HepG2 (cell line): ENCODE results near the gene CSNK2B. TPM values are rescaled to one million over a fixed set of nuclear protein-coding genes. Genes with fewer than 3 reads are reported as not detected.

ENCODE experiments used
- NONO ChIP-seq, 2 experiments: fragments of 450-650 bp in 1 of 2; sonication (generic) in 1 of 2; formaldehyde crosslinking in 1 of 2; IDR thresholded peaks in 1 of 2; conservative IDR thresholded peaks in 1 of 2; 2 replicates each; pipeline versions ENCODE4 v1.6.1 to v1.8.0; 2017 to 2022; ENCODE audit warnings: mild to moderate bottlenecking in 1 of 2, missing genetic modification reagents in 1 of 2, moderate library complexity in 1 of 2
- RARA ChIP-seq: IDR thresholded peaks from 2 replicates; pipeline ENCODE4 v1.6.1; 2016; ENCODE audit warnings: missing genetic modification reagents, missing compliant biosample characterization
- SPEN ChIP-seq: sonication (generic); formaldehyde crosslinking; IDR thresholded peaks from 2 replicates; pipeline ENCODE4 v1.5.1; 2020; ENCODE audit warnings: low read depth, mild to moderate bottlenecking, missing genetic modification reagents
- TBP ChIP-seq: sonication (generic); formaldehyde crosslinking; IDR thresholded peaks from 2 replicates; pipeline ENCODE4 v1.5.0; 2020; ENCODE audit warnings: missing genetic modification reagents
- ZNF264 ChIP-seq: sonication (generic); formaldehyde crosslinking; IDR thresholded peaks from 2 replicates; pipeline ENCODE4 v1.4.0; 2020; ENCODE audit warnings: missing genetic modification reagents
- ZNF569 ChIP-seq: sonication (generic); formaldehyde crosslinking; IDR thresholded peaks from 2 replicates; pipeline ENCODE4 v1.5.0; 2020; ENCODE audit warnings: mild to moderate bottlenecking, missing genetic modification reagents, moderate library complexity, borderline replicate concordance
- ZNF607 ChIP-seq: sonication (generic); formaldehyde crosslinking; IDR thresholded peaks from 2 replicates; pipeline ENCODE4 v1.5.1; 2020; ENCODE audit warnings: missing genetic modification reagents, mild to moderate bottlenecking, borderline replicate concordance
- ZNF883 ChIP-seq: sonication (generic); formaldehyde crosslinking; IDR thresholded peaks from 2 replicates; pipeline ENCODE4 v1.5.1; 2020; ENCODE audit warnings: mild to moderate bottlenecking, missing genetic modification reagents; ENCODE audit errors: not compliant biosample characterization
- polyA plus RNA-seq, 8 experiments: library from polyadenylated mRNA; depleted of rRNA in 3 of 8; stranded (reverse) in 7 of 8; unstranded in 1 of 8; fragments of >200 nt; fragmentation: Illumina TruSeq in 4 of 8; extraction: Trizol in 4 of 8; gene quantifications; 2 replicates each; pipeline versions ENCODE4 v1.2.1 to v1.2.3, GENCODE V29; 2011 to 2016; ENCODE audit warnings: low read depth in 4 of 8, missing spikeins in 1 of 8, mixed read lengths in 1 of 8; ENCODE audit not compliant: insufficient read depth in 1 of 8
- total RNA-seq, 5 experiments: library from RNA; depleted of rRNA; stranded (reverse); fragments of >200 nt; fragmentation: Illumina TruSeq; extraction: Trizol; gene quantifications; 2 replicates each; pipeline ENCODE4 v1.2.3, GENCODE V29; 2016; ENCODE audit warnings: low read depth in 1 of 5
- TF ChIP-seq, protein P1 (sequence below): fragments of 450-650 bp; IDR thresholded peaks from 2 replicates; pipeline ENCODE4 v1.6.1; 2016
- TF ChIP-seq, protein P2 (sequence below): sonication (generic); formaldehyde crosslinking; IDR thresholded peaks from 2 replicates; pipeline ENCODE4 v1.4.0; 2020; ENCODE audit warnings: missing genetic modification reagents
- TF ChIP-seq, protein P3 (sequence below): sonication (generic); formaldehyde crosslinking; IDR thresholded peaks from 2 replicates; pipeline ENCODE4 v1.4.0; 2020; ENCODE audit warnings: missing genetic modification reagents
- TF ChIP-seq, protein P4 (sequence below): sonication (generic); formaldehyde crosslinking; IDR thresholded peaks from 2 replicates; pipeline ENCODE4 v1.5.1; 2020; ENCODE audit warnings: mild to moderate bottlenecking, missing genetic modification reagents, borderline replicate concordance
- TF ChIP-seq, protein P5 (sequence below): IDR thresholded peaks from 2 replicates; pipeline ENCODE4 v1.6.1; 2016; ENCODE audit warnings: missing compliant biosample characterization, missing genetic modification reagents, borderline replicate concordance
- TF ChIP-seq, protein P6 (sequence below): fragments of 450-650 bp; IDR thresholded peaks from 2 replicates; pipeline ENCODE4 v1.6.1; 2017; ENCODE audit warnings: mild to moderate bottlenecking

CSNK2B gene
- total and polyA plus RNA-seq, 2 of the 13 experiments (the other 11 are each of a cell fraction or from before 2014, with no cell fraction given), result 111 to 296 TPM

DNA sequence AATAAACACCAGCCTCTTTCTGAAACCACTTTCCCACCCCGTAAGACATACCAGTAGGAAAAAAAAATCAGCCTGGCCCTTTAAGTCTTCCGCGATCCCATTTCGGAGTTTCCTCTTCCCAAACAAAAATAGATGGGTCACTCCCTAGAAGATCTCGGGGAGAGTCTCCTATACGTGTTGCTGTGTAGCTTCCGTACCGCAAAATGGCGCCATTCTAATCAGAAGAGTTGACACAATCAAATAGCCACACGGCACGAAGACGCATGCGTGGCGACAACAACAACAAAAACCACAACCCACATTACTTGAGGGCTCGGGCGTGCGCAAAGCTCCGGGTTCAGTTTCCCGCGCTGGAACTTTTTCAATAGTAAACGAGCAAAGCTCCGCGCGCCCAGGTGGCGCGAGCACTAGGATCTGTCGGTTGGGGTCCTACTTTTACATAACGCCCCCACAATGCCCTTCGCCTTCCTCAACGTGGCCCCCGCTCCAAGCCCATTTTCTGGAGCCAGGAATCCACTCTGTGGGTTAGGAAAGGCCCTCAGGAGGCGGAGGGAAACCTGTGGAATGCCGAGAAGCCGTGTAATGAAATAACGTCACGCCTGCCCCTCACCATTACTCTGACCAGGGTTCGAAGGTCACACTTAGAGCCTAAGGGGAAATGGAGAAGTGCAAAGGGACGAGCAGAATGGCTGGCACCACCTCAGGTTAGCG, 935 bp upstream of the CSNK2B start, which contains the start of gene GPANK1 (continued):
- TF ChIP-seq, protein P1, sequence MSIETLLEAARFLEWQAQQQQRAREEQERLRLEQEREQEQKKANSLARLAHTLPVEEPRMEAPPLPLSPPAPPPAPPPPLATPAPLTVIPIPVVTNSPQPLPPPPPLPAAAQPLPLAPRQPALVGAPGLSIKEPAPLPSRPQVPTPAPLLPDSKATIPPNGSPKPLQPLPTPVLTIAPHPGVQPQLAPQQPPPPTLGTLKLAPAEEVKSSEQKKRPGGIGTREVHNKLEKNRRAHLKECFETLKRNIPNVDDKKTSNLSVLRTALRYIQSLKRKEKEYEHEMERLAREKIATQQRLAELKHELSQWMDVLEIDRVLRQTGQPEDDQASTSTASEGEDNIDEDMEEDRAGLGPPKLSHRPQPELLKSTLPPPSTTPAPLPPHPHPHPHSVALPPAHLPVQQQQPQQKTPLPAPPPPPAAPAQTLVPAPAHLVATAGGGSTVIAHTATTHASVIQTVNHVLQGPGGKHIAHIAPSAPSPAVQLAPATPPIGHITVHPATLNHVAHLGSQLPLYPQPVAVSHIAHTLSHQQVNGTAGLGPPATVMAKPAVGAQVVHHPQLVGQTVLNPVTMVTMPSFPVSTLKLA, result peak; percentile 86
- TF ChIP-seq ZNF883 (CRISPR knock-in tag), result peak; percentile 52
- TF ChIP-seq ZNF264 (CRISPR knock-in tag), result no peak
- TF ChIP-seq ZNF569 (CRISPR knock-in tag), result peak; percentile 94; the same call in 1 of the 2 replicates
- TF ChIP-seq NONO (IDR thresholded peaks at IDR 0.05), result no peak
- peak; percentile 88; the same call in 1 of the 2 replicates for TF ChIP-seq NONO (CRISPR knock-in tag; conservative IDR thresholded peaks at IDR 0.05)
- no peak for TF ChIP-seq TBP (CRISPR knock-in tag)
- TF ChIP-seq, protein P2, sequence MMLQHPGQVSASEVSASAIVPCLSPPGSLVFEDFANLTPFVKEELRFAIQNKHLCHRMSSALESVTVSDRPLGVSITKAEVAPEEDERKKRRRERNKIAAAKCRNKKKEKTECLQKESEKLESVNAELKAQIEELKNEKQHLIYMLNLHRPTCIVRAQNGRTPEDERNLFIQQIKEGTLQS (CRISPR knock-in tag), result peak; percentile 33; the same call in 1 of the 2 replicates
- TF ChIP-seq, protein P3, sequence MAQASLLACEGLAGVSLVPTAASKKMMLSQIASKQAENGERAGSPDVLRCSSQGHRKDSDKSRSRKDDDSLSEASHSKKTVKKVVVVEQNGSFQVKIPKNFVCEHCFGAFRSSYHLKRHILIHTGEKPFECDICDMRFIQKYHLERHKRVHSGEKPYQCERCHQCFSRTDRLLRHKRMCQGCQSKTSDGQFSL, result no peak
- TF ChIP-seq, protein P4, sequence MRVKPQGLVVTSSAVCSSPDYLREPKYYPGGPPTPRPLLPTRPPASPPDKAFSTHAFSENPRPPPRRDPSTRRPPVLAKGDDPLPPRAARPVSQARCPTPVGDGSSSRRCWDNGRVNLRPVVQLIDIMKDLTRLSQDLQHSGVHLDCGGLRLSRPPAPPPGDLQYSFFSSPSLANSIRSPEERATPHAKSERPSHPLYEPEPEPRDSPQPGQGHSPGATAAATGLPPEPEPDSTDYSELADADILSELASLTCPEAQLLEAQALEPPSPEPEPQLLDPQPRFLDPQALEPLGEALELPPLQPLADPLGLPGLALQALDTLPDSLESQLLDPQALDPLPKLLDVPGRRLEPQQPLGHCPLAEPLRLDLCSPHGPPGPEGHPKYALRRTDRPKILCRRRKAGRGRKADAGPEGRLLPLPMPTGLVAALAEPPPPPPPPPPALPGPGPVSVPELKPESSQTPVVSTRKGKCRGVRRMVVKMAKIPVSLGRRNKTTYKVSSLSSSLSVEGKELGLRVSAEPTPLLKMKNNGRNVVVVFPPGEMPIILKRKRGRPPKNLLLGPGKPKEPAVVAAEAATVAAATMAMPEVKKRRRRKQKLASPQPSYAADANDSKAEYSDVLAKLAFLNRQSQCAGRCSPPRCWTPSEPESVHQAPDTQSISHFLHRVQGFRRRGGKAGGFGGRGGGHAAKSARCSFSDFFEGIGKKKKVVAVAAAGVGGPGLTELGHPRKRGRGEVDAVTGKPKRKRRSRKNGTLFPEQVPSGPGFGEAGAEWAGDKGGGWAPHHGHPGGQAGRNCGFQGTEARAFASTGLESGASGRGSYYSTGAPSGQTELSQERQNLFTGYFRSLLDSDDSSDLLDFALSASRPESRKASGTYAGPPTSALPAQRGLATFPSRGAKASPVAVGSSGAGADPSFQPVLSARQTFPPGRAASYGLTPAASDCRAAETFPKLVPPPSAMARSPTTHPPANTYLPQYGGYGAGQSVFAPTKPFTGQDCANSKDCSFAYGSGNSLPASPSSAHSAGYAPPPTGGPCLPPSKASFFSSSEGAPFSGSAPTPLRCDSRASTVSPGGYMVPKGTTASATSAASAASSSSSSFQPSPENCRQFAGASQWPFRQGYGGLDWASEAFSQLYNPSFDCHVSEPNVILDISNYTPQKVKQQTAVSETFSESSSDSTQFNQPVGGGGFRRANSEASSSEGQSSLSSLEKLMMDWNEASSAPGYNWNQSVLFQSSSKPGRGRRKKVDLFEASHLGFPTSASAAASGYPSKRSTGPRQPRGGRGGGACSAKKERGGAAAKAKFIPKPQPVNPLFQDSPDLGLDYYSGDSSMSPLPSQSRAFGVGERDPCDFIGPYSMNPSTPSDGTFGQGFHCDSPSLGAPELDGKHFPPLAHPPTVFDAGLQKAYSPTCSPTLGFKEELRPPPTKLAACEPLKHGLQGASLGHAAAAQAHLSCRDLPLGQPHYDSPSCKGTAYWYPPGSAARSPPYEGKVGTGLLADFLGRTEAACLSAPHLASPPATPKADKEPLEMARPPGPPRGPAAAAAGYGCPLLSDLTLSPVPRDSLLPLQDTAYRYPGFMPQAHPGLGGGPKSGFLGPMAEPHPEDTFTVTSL (CRISPR knock-in tag), result peak; percentile 38; the same call in 1 of the 2 replicates
- no peak for TF ChIP-seq RARA (CRISPR knock-in tag)
- TF ChIP-seq SPEN (CRISPR knock-in tag), result peak; percentile 73
- TF ChIP-seq ZNF607 (CRISPR knock-in tag), result peak; percentile 92; the same call in 1 of the 2 replicates
- TF ChIP-seq, protein P5, sequence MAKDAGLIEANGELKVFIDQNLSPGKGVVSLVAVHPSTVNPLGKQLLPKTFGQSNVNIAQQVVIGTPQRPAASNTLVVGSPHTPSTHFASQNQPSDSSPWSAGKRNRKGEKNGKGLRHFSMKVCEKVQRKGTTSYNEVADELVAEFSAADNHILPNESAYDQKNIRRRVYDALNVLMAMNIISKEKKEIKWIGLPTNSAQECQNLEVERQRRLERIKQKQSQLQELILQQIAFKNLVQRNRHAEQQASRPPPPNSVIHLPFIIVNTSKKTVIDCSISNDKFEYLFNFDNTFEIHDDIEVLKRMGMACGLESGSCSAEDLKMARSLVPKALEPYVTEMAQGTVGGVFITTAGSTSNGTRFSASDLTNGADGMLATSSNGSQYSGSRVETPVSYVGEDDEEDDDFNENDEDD (CRISPR knock-in tag), result peak; percentile 96
- TF ChIP-seq, protein P6, sequence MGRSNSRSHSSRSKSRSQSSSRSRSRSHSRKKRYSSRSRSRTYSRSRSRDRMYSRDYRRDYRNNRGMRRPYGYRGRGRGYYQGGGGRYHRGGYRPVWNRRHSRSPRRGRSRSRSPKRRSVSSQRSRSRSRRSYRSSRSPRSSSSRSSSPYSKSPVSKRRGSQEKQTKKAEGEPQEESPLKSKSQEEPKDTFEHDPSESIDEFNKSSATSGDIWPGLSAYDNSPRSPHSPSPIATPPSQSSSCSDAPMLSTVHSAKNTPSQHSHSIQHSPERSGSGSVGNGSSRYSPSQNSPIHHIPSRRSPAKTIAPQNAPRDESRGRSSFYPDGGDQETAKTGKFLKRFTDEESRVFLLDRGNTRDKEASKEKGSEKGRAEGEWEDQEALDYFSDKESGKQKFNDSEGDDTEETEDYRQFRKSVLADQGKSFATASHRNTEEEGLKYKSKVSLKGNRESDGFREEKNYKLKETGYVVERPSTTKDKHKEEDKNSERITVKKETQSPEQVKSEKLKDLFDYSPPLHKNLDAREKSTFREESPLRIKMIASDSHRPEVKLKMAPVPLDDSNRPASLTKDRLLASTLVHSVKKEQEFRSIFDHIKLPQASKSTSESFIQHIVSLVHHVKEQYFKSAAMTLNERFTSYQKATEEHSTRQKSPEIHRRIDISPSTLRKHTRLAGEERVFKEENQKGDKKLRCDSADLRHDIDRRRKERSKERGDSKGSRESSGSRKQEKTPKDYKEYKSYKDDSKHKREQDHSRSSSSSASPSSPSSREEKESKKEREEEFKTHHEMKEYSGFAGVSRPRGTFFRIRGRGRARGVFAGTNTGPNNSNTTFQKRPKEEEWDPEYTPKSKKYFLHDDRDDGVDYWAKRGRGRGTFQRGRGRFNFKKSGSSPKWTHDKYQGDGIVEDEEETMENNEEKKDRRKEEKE, result no peak
